Stimulated activated CD4-positive, alpha-beta T cell treated with anti-CD3 and anti-CD28 coated beads, Interleukin-1b, Interleukin-23, amount 100 ng/mL, for 24 hours (primary cell): ENCODE results near the gene KRTAP3-2.

Experiments used
- DNase-seq, 4 experiments: peaks; one replicate each; pipeline ENCODE4 v3.0.0-alpha.2; 2020; ENCODE audit warnings: low read depth in 4 of 4, low spot score in 1 of 4

KRTAP3-2 gene

DNA sequence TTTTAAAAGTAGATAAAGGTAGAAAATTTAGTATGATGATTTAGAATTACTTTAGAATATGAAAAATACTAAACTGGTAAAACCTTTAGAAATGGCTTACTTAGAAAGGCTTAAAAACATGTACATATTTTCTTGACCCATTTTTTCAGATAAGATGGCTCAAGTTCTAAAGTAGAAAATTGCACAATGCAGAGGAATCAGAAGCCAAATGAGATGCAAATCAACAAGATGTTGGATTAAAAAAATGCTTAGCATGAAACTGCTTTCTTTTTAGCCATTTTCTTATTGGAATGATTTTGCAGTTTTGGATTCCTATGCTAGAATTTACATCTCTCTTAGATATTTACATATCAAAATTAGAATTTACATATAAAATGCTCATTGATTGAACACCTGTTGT is 10.7 kb upstream of the KRTAP3-2 start:
- no peak for DNase-seq

DNA sequence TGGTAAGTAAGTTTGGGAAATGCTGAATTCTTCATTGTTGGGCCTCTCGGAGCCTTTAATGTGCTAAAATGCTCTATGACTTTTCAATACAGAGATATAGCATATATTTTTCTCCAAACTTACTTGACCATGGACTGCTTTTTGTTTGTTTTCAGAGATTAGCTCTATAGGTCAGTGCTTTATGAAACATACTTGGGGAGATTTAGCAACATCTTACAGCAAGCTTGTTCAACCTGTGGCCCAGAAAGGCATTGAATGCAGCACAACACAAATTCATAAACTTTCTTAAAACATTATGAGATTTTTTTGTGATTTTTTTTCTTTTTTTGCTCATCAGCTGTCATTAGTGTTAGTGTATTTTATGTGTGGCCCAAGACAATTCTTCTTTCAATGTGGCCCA is 10.2 kb upstream of the KRTAP3-2 start:
- DNase-seq = no peak

DNA sequence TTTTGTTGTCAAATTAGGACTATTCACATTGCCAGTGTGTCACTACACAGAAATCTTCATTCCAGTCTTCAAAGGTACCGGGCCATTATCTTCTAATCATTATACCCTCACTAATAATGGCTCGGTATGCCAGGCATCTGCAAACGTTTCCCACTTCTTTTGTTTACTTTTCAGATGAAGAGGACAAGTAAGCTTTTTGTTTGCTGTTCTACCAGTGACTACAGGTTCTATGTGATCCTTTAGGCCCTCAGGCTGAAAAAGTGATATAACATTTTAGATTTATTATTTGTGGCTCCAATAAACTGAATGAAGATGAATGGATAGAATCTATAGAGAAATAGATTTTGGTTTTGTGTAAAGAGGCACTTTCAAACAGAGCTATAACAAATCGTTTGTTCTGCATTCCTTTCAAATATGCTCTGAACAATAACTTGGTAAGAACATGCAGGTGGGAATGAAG is 9.6 kb upstream of the KRTAP3-2 start:
- DNase-seq = no peak

DNA sequence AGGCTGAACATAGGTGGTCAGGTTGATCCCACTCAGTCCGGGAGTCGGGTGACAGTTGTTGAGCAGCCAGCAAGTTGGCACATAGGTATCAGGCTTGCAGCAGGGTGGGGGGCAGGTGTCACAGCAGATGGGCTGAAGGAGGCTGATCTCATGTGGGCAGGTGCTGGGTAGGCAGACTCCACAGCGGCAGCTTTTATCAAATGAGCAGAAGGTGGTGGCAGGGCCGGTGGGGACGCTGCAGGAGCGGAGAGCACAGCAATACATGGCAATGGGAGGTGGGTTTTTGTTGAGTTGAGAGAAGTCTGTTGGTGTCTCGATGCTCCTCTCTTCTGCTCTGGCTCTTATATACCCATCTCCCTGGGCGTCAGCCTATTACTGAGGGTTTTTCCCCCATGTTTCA is 9.1 kb upstream of the KRTAP3-2 start, which contains the start of gene KRTAP3-1:
Gene KRTAP3-1 (minus strand): TSS at position 318 of the 400 bp plus-strand sequence. CDS start 54 bp downstream, at position 264.
- no peak for DNase-seq

DNA sequence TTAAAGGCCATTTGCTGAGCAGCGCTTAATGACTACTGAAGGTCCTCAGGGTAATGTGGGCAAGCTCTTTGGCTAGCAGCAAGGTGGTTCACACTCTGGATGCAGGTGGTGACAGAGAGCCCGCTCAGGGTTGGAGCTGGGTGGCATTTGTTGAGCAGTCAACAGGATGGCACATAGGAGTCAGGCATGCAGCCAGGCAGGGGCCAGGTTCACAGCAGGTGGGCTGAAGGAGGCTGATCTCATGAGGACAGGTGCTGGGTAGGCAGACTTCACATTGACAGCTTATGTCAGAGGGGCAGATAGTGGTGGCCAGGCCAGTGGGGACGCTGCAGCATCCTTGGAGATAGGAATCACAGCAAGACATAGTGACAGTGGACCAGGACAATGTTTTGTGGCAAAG is 4.7 kb upstream of the KRTAP3-2 start:
- no peak for DNase-seq

DNA sequence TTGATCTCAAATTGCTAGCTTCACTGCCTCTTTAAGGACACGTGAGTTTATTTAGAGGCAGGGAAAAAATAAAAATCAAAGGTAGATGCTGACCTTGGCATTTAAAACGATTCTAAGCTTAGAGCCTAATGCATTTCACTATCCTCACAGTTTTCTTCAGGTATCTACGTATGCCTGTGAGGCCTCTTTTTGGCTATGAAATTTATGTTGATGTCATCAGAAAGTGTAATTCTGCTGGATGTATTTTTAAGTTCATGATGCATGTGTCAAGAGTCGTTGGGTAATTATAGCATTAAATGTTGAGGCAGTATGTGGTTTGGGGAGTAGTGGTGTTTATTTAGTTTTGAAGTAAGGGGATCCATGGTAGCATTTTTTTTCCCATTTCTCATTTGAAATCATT is 4.2 kb upstream of the KRTAP3-2 start:
- DNase-seq = no peak

DNA sequence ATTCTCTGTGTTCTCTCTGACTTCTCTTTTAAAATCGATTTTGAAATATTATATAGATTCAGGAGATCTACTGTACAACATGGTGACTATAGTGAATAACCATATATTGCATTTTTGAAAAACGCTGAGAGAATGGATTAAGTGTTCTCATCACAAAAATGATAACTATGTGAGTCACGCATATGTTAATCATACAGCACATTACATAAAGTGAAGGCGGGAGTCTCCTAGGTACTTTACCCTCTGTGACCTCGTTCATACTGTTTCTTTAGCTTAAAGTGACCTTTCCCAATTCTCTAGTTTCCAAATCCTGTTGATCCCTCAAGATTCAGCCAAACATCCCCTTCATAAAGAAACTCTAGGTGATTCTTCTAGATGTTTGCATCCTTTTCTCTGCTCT is 3.1 kb upstream of the KRTAP3-2 start:
- DNase-seq = no peak

DNA sequence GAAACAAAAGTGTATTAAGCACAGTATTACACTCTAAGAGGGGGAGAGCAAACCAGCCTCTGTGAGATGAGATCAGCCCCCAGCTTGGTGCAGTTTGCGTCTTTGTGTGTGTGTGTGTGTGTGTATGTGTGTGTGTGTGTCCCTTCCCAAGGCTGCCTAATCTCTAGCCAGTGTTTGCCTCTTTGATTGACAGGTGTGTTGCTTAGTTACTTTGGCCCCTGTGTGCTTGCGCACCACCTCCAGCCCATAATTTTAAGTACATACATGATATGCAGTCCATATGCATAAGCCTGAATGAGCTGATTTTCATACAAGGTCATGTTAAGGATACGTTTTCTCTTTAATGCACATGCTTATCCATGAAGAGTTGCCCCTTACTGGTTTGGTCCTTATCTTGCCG is 2.1 kb upstream of the KRTAP3-2 start:
- no peak for DNase-seq

DNA sequence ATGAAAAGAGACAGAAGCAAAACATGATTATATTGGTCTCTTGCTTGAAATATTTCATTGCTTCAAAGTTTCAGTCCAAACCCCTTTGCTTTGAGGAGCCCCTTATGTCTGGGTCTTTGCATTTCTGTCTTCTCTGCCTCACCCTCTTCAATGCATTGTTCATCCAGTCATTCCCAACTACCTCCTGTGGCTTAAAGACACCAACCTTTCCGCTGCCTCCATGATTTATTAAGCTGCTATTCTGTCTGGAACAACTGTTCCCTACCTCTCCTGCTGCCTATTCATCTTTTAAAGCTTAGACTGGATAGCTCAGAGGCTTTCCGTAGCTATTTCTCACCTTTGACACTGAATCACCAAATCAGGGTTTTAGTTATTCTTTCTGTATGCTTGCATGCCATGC is 2.3 kb downstream of the KRTAP3-2 start:
- no peak for DNase-seq

DNA sequence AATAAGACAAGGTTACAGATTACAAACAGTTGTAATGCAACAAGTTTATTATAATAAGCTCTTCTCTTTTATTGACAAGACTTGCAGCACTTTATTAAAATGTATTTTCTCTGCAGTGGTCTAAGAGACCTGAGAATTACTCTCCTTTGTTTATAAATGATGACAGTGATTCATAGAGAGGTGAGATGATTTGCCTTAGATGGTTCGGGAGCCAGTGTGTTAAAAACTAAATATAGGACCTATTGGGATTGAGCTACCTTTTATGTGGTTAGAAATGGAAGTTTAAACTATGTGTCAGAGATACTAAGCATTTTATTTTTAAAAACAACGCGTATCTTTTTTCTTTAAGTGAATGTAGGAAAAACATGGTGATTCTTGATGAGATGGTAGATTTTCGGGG is 2.9 kb downstream of the KRTAP3-2 start:
- no peak for DNase-seq

DNA sequence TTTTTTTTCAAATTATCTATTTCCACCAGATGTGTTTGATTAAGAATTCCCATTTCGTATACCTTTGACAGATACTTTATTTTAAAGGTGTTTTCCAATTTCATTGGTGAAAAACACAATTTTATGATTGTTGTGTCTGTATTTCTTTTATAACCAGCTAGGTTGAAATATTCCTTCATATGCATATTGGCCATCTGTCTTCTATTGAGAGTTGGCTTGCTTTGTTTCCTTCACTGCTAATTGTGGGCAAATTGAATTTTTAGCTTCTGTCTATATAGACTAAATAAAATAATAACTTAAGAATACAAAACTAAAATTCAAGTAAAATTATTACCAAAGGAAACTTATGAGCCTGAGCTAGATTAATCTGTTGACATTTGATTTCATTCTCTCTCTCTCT is 4.6 kb downstream of the KRTAP3-2 start:
- DNase-seq = no peak

DNA sequence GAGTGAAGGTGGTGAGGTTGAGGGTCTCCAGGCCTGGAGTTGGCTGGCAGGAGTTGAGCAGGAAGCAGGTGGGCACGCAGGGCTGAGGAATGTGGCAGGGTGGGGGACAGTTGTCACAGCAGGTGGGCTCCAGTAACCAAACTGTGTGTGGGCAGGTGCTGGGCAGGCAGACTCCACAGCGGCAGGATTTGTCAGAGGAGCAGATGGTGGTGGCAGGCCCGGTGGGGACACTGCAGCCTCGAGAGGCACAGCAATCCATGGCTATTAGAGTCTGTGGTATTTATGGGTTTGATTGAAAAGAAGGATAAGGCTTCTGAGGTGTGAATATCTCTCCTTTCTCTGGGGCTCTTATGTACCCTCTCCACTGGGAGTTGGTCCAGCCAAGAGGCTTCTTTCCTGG is 5.9 kb downstream of the KRTAP3-2 start, which contains the start of gene KRTAP3-3:
Gene KRTAP3-3 (minus strand): TSS at position 326 of the 400 bp plus-strand sequence. CDS start 67 bp downstream, at position 259.
- DNase-seq = no peak

DNA sequence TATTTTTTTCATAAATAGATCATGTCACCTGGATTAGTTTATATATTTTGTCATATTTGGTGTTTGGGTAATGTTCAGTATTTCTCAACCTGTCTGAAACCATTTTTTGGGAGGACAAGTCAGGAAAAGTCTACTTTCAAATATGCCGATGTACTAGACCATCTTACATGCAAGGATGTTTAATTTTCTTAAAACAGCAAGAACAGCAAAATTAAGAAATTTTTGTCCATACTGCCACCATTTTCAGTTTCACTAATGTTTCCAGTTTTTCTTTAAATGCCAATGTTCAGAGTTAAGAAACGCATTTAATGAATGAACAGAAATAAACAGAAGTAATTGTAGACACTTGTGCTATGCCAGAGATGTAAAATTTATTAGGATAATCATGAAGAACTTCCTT is 6.6 kb downstream of the KRTAP3-2 start:
- DNase-seq = no peak

DNA sequence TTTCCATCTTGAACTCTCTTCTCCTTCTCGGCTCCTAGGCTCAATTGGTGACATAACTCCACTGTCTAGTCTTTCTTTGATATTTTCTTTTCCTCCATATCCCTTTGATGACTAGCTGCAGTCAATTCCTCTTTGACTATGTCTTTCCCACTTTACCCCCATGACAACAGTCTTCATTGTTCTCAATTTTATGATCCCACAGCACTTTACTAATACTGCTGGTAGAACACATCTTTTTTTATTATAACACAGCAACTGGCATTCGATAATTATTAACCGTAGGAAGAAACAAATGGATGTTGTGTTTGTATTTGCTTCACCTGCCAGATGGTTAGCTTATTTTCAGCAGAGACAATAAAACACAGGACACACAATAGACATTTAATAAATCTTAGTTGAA is 7.0 kb downstream of the KRTAP3-2 start:
- DNase-seq = no peak

DNA sequence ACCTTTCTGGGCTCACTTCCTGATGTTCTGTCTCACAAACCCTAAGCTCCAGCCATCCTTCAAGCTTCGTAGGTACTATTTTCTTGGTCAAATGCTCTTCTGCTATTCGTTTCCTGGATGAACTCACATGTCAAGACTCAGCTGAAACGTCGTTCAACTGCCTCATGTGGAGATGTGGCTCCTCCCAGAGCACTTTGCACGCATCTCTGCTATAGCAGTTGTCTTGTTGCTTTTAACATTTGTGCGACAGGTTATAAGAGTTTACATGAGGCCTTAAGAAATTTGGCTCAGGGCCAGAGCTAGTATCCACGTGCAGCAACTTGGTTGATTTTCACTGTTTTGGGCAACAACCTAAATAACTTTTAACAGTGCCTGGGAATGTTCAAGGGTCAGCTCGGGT is 12.8 kb downstream of the KRTAP3-2 start:
- DNase-seq = no peak

DNA sequence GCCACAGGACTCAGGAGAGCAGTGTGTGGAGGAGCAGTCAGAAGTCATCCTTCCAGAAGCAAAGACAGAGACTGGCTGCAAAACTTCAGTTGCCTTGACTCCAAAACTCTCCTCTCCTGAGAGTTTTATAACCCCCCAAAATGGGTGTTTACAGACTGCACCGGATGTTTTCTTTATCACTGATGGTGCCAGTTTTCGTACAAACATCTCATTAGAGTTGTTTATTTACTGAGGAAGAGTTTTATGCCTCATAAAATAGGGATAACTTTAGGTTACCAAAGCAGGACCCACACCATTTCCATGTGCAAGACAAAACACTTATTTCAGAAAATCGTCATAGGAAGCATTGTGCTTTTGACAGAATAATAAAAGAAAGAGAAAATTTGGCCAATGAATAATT is 15.5 kb downstream of the KRTAP3-2 start, which contains the start of gene KRT40:
Gene KRT40 (minus strand): TSS at position 101 of the 400 bp plus-strand sequence. CDS start 53 bp downstream, at position 48.
- DNase-seq = no peak

DNA sequence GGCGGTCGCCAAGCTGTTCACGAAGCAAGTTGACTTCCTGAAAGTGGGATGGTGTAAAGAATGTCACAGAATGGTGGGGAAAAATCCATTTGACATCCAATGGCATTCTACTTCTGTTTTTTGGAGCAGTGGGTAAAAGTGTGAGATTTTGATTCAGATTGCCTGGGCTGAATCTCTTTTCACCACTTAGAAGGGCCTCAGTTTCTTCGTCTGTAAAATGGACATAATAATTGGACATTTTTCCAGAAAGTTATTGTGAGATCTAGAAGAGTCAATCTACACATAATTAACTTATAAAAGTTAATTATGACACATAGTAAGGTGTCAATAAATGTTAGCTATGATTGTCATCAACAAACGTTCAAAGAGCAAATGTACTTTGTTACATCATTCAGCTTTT is 18.6 kb downstream of the KRTAP3-2 start:
- DNase-seq = no peak

DNA sequence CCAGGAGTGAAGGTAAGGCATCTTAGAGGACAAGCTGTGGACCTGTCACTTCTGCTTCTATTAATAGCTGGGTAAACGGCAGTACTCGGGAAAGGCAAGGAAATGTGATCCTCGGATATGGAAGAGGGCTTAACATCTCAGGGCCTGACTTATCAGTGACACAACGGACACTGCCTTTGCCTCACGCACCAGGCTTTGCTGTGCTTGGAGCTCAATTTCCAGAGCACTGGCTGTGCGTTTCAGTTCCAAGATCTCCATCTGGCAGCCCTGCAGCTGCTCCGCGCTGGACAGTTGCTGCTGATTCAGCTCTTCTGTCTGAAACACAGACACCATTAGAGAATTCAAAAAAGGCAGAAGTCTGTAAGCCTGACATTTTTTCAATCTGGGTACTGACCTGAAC is 19.1 kb downstream of the KRTAP3-2 start:
- no peak for DNase-seq

DNA sequence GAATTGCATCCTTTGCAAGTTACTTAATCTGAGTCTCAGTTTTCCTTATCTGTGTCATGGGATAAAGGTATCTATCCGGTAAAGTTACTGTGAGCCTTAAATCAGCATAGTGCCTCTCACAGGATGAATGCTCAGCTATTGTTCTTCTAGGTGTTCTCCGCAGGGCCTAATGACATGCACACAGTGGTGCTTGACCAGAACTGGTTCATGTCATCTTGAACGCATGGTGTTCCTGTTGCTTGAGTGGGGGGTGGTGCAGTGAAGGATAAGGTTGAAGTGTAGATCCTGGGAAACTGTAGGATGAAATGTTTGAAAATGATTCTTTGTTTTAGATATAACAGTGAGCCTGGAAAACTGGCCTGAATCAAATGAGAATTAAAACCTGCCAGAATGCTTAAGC is 19.6 kb downstream of the KRTAP3-2 start:
- no peak for DNase-seq

DNA sequence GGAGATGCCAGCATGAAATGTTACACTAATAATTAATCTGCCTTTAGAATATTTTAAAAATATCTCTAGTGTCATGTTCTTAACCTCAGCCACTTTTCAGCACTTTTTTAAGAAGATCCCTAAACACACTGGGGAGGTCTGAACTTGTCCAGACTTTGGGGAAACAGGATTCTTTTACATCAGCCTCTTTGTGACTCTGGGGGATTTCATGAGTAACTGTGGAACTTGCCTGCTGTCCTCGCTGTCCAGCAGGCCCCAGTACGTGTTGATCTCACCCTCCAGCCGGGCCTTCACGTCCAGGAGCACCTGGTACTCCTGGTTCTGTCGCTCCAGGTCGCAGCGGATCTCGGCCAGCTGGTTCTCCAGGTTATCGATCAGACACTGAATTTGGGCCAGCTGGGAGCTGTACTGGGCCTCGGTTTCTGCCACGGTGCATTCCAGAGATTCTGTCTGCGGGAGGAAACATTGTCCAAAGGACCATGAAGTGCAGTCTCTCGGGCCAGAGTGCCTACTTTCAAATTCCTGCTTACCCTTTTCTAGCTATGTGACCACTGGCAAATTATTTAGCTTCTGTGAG is 21.0 kb downstream of the KRTAP3-2 start:
- no peak for DNase-seq

DNA sequence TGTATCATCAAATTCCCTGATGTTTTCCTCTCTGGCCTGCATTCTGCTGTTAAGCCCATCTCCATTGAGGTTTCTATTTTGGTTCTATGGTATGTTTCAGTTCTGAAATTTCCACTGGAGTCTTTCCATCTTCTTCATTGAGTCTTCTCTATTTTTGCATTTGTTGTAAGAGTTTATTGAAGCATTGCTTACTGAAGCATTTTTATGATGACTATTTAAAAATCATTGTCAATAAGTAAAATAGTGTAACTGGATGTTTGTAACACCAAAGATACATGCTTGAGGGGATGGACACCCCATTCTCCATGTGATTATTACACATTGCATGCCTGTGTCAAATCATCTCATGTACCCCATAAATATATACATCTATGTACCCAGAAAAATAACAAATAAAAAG is 24.2 kb downstream of the KRTAP3-2 start:
- DNase-seq = no peak

DNA sequence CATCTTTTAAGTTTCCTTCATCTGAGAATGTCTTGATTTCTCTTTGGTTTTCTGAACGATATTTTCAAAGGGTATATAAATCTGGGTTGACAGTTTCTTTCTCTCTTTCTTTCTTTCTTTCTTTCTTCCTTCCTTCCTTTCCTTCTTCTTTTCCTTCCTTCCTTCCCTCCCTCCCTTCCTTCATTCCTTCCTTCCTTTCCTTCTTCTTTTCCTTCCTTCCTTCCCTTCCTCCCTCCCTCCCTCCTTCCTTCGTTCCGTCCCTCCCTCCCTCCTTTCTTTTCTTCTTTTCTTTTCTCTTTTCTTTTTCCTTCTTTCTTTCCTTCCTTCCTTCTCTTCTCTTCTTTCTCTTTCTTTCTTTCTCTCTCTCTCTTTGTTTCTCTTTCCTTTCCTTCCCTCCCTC is 25.3 kb downstream of the KRTAP3-2 start:
- no peak for DNase-seq

DNA sequence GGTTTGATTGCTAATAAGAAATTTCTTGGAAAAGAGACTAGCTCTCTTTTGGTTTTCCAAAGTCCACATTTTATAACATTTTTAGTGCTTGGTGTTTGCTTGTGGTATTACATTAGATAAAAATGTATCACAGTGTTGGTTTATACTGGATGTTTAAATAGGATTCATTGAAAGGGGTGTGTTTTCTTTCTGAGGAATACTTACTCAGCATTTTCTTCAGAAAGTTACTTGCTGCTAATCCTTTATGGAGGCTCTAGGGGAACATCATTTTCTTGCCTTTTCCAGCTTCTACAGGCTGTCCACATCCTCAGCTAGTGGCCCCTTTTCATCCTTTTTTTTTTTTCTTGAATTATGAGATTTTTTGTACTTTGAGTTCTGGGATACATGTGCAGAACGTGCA is 32.1 kb downstream of the KRTAP3-2 start:
- no peak for DNase-seq
